Measurements from ENCODE around the gene SH3YL1.

GRCh38 chr2:282371-283263, 18.8 kb upstream of the SH3YL1 start:
- TF ChIP-seq CTCF (IDR thresholded peaks at IDR 0.05), result no peak
- TF ChIP-seq REST (IDR thresholded peaks at IDR 0.05; ENCODE audit: insufficient read depth in 1 of 2, low read depth in 2 of 2, low read length in 1 of 2), result no peak
- TF ChIP-seq POLR2AphosphoS5 (IDR thresholded peaks at IDR 0.05; ENCODE audit: low read depth, low read length), result no peak
- no peak for TF ChIP-seq SIN3A (IDR thresholded peaks at IDR 0.05; ENCODE audit: borderline replicate concordance, insufficient read depth, low read depth, low read length)

All from Panc1 (cell line).